ENCODE data around the gene IFNGR2.

The IFNGR2 gene

GRCh38 chr21:33403128-33403785 lies at the start of gene IFNGR2:
Gene IFNGR2, plus strand, starts transcription at chr21:33403413. Its CDS starts 131 bp downstream, at chr21:33403544.
- TF ChIP-seq BHLHE40 (IDR thresholded peaks at IDR 0.05; ENCODE audit: borderline replicate concordance) (no peak), CTBP1 (IDR thresholded peaks at IDR 0.05; ENCODE audit: borderline replicate concordance) (no peak), NFRKB (IDR thresholded peaks at IDR 0.05) (no peak), SP1 (IDR thresholded peaks at IDR 0.05) (no peak), FOXA1 (IDR thresholded peaks at IDR 0.05) (no peak), LEF1 (IDR thresholded peaks at IDR 0.05; ENCODE audit: borderline replicate concordance) (no peak)
- CTCF ChIA-PET, result no interaction called here
- DNase-seq (ENCODE audit: extremely low spot score), result peak; percentile 70
- POLR2A ChIA-PET, result interaction anchor here (1.8 kb wide), 1 partner anchor 78 kb away, joined by 7 read pairs; the partner anchor contains the start of gene IFNAR1

- no peak for DNase-seq (ENCODE audit: extremely low spot score)
- no peak for TF ChIP-seq LEF1 (IDR thresholded peaks at IDR 0.05; ENCODE audit: borderline replicate concordance)
- no peak for TF ChIP-seq BHLHE40 (IDR thresholded peaks at IDR 0.05; ENCODE audit: borderline replicate concordance)
- TF ChIP-seq FOXM1 (IDR thresholded peaks at IDR 0.05; ENCODE audit: borderline replicate concordance), result no peak
- TF ChIP-seq, protein P1, sequence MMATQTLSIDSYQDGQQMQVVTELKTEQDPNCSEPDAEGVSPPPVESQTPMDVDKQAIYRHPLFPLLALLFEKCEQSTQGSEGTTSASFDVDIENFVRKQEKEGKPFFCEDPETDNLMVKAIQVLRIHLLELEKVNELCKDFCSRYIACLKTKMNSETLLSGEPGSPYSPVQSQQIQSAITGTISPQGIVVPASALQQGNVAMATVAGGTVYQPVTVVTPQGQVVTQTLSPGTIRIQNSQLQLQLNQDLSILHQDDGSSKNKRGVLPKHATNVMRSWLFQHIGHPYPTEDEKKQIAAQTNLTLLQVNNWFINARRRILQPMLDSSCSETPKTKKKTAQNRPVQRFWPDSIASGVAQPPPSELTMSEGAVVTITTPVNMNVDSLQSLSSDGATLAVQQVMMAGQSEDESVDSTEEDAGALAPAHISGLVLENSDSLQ (IDR thresholded peaks at IDR 0.05), result no peak
- no peak for TF ChIP-seq SP1 (IDR thresholded peaks at IDR 0.05)
- TF ChIP-seq FOXK2 (IDR thresholded peaks at IDR 0.05), result no peak
- TF ChIP-seq L3MBTL2 (conservative IDR thresholded peaks at IDR 0.05), result no peak
- TF ChIP-seq NFRKB (IDR thresholded peaks at IDR 0.05), result no peak
- TF ChIP-seq HDGF (IDR thresholded peaks at IDR 0.05; ENCODE audit: borderline replicate concordance), result no peak
- no peak for TF ChIP-seq ARNT (IDR thresholded peaks at IDR 0.05)
- ChIA-PET POLR2A (no interaction called here), CTCF (no interaction called here)
Measured at GRCh38 chr21:33355355-33355754, 47.9 kb upstream of the IFNGR2 start.

GRCh38 chr21:33355996-33356395 lies 47.2 kb upstream of the IFNGR2 start:
- ChIA-PET POLR2A (no interaction called here), CTCF (no interaction called here)
- no peak for DNase-seq (ENCODE audit: extremely low spot score)
- TF ChIP-seq FOXM1 (IDR thresholded peaks at IDR 0.05; ENCODE audit: borderline replicate concordance) (no peak), NFRKB (IDR thresholded peaks at IDR 0.05) (no peak), TARDBP (IDR thresholded peaks at IDR 0.05) (no peak), ZNF384 (IDR thresholded peaks at IDR 0.05) (no peak), ARNT (IDR thresholded peaks at IDR 0.05) (no peak), CTBP1 (IDR thresholded peaks at IDR 0.05; ENCODE audit: borderline replicate concordance) (no peak), ELF4 (IDR thresholded peaks at IDR 0.05) (no peak), SP1 (IDR thresholded peaks at IDR 0.05) (no peak), FOXA1 (IDR thresholded peaks at IDR 0.05) (no peak), BHLHE40 (IDR thresholded peaks at IDR 0.05; ENCODE audit: borderline replicate concordance) (no peak), FOXK2 (IDR thresholded peaks at IDR 0.05) (no peak), LEF1 (IDR thresholded peaks at IDR 0.05; ENCODE audit: borderline replicate concordance) (no peak), SUZ12 (IDR thresholded peaks at IDR 0.05) (no peak), HDGF (IDR thresholded peaks at IDR 0.05; ENCODE audit: borderline replicate concordance) (no peak), L3MBTL2 (conservative IDR thresholded peaks at IDR 0.05) (no peak)
- TF ChIP-seq, protein P1 (IDR thresholded peaks at IDR 0.05), result no peak

GRCh38 chr21:33357177-33357576 lies 46.0 kb upstream of the IFNGR2 start:
- POLR2A ChIA-PET, result no interaction called here
- CTCF ChIA-PET, result no interaction called here

DNA sequence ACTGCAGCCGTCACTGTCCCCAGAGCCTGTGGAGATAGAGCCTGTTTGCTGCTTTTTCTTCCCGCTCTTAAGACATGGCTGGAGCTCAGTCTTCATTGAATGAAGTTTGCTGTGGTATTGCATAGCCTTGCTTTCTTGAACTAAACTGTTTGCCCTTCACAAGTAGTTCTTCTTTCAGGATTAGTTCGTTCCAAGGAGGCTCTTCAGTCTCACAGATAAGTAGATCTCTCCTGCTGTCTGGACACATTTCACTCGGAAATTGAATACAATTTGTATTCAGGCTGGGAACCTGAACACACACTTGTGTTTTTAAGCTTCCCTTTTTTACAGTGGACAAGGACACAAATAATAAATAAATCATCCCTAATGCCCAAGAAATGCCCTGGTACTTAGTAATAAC lies 43.8 kb upstream of the IFNGR2 start:
- ChIA-PET POLR2A (no interaction called here), CTCF (no interaction called here)
- TF ChIP-seq NFRKB (IDR thresholded peaks at IDR 0.05), result no peak
- TF ChIP-seq FOXA1 (IDR thresholded peaks at IDR 0.05), result no peak
- no peak for DNase-seq (ENCODE audit: extremely low spot score)

More at GRCh38 chr21:33357177-33357576, 46.0 kb upstream of the IFNGR2 start:
- TF ChIP-seq SUZ12 (IDR thresholded peaks at IDR 0.05) (no peak), CTBP1 (IDR thresholded peaks at IDR 0.05; ENCODE audit: borderline replicate concordance) (no peak), SP1 (IDR thresholded peaks at IDR 0.05) (no peak), HDGF (IDR thresholded peaks at IDR 0.05; ENCODE audit: borderline replicate concordance) (no peak), BHLHE40 (IDR thresholded peaks at IDR 0.05; ENCODE audit: borderline replicate concordance) (no peak), L3MBTL2 (conservative IDR thresholded peaks at IDR 0.05) (no peak), TARDBP (IDR thresholded peaks at IDR 0.05) (no peak), LEF1 (IDR thresholded peaks at IDR 0.05; ENCODE audit: borderline replicate concordance) (no peak)
- TF ChIP-seq, protein P1 (IDR thresholded peaks at IDR 0.05), result no peak
- no peak for DNase-seq (ENCODE audit: extremely low spot score)

GRCh38 chr21:33360281-33360680 lies 42.9 kb upstream of the IFNGR2 start:
- CTCF ChIA-PET, result interaction anchor here (1.2 to 2.3 kb wide), 4 partner anchors 18 to 163 kb away, joined by 3 to 11 read pairs (median 5); no protein-coding TSS in a partner anchor
- POLR2A ChIA-PET, result interaction anchor here (2.2 kb wide), 1 partner anchor 35 kb away, joined by 11 read pairs; the partner anchor contains the start of gene IFNAR1
- DNase-seq (ENCODE audit: extremely low spot score), result no peak
- TF ChIP-seq TARDBP (IDR thresholded peaks at IDR 0.05) (no peak), SP1 (IDR thresholded peaks at IDR 0.05) (no peak), LEF1 (IDR thresholded peaks at IDR 0.05; ENCODE audit: borderline replicate concordance) (no peak), CTBP1 (IDR thresholded peaks at IDR 0.05; ENCODE audit: borderline replicate concordance) (no peak), L3MBTL2 (conservative IDR thresholded peaks at IDR 0.05) (no peak), ELF4 (IDR thresholded peaks at IDR 0.05) (no peak)
